SK-N-SH (cell line): ENCODE measurements around the gene LRMDA. TPM values are rescaled to one million over a fixed set of nuclear protein-coding genes. Genes with fewer than 3 reads are reported as not detected.

Experiments
- CTCF ChIA-PET: fragments of 300-600, 350-600 bp; formaldehyde crosslinking; extraction: SDS; loops from one replicate; lab custom pipeline; 2021; lab: Yijun Ruan, JAX
- POLR2A ChIA-PET: fragments of 350-600 bp; sonication (Branson Sonifier 250); formaldehyde crosslinking; extraction: SDS; loops from one replicate; lab custom pipeline; 2020; ENCODE audit warnings: antibody characterized with exemption, inconsistent platforms; lab: Yijun Ruan, JAX
- DNase-seq: peaks from one replicate; pipeline ENCODE4 v3.0.0; 2012
- H2AFZ ChIP-seq: fragments of 200-600 bp; sonication (generic); 2 replicates; pipeline ENCODE4 v1.8.1; 2016; ENCODE audit warnings: antibody characterized with exemption, mild to moderate bottlenecking, low read depth
- H3F3A ChIP-seq: fragments of 200-600 bp; sonication (generic); replicated peaks from 2 replicates; pipeline ENCODE3; 2016; ENCODE audit warnings: antibody characterized with exemption, mild to moderate bottlenecking; ENCODE audit not compliant: insufficient read depth
- H3K27ac ChIP-seq, 2 experiments: fragments of 200-500 bp in 1 of 2; fragments of 200-600 bp in 1 of 2; sonication (Bioruptor generic) in 1 of 2; sonication (generic), shearing (Covaris generic) in 1 of 2; 2 replicates each; pipeline versions ENCODE4 v1.5.1 to v1.6.1; 2014 to 2016; ENCODE audit warnings: low read depth in 2 of 2, inconsistent platforms in 1 of 2, low read length in 1 of 2, mild to moderate bottlenecking in 1 of 2, mixed read lengths in 1 of 2
- H3K27me3 ChIP-seq: fragments of 200-600 bp; sonication (generic), shearing (Covaris generic); 2 replicates; pipeline ENCODE4 v1.6.1; 2016; ENCODE audit warnings: mixed run types; ENCODE audit not compliant: insufficient read depth
- H3K36me3 ChIP-seq, 2 experiments: fragments of 200-500 bp in 1 of 2; fragments of 200-600 bp in 1 of 2; sonication (Bioruptor generic) in 1 of 2; sonication (generic) in 1 of 2; replicated peaks in 1 of 2; 2 replicates each; pipeline versions ENCODE3 to v1.5.1; 2014 to 2016; ENCODE audit warnings: low read length in 1 of 2, mild to moderate bottlenecking in 1 of 2; ENCODE audit not compliant: insufficient read depth in 2 of 2, control insufficient read depth in 1 of 2
- H3K4me1 ChIP-seq, 2 experiments: fragments of 200-500 bp in 1 of 2; fragments of 200-600 bp in 1 of 2; sonication (Bioruptor generic) in 1 of 2; sonication (generic), shearing (Covaris generic) in 1 of 2; 2 replicates each; pipeline versions ENCODE4 v1.5.1 to v1.6.1; 2014 to 2016; ENCODE audit warnings: low read depth in 1 of 2, low read length in 1 of 2, mixed run types in 1 of 2; ENCODE audit not compliant: insufficient read depth in 2 of 2, control insufficient read depth in 1 of 2
- H3K4me2 ChIP-seq: fragments of 200-600 bp; sonication (generic), shearing (Covaris generic); 2 replicates; pipeline ENCODE4 v1.6.1; 2017; ENCODE audit warnings: mixed run types
- H3K4me3 ChIP-seq, 2 experiments: fragments of 200-500 bp in 1 of 2; fragments of 200-600 bp in 1 of 2; sonication (Bioruptor generic) in 1 of 2; sonication (generic), shearing (Covaris generic) in 1 of 2; 2 replicates each; pipeline versions ENCODE4 v1.5.1 to v1.8.1; 2014 to 2016; ENCODE audit warnings: low read depth in 2 of 2, inconsistent platforms in 1 of 2, low read length in 1 of 2, mild to moderate bottlenecking in 1 of 2, mixed read lengths in 1 of 2, moderate library complexity in 1 of 2
- H3K79me2 ChIP-seq: fragments of 200-600 bp; sonication (generic); 2 replicates; pipeline ENCODE4 v1.8.1; 2017; ENCODE audit warnings: mild to moderate bottlenecking; ENCODE audit not compliant: insufficient read depth
- H3K9ac ChIP-seq: fragments of 200-600 bp; sonication (generic); 2 replicates; pipeline ENCODE4 v1.6.1; 2017; ENCODE audit warnings: mixed run types
- H3K9me2 ChIP-seq: fragments of 200-600 bp; sonication (generic); 2 replicates; pipeline ENCODE4 v1.6.1; 2017; ENCODE audit warnings: mixed run types
- H3K9me3 ChIP-seq: fragments of 200-600 bp; sonication (generic); 2 replicates; pipeline ENCODE4 v1.6.1; 2017; ENCODE audit warnings: mixed run types, mild to moderate bottlenecking, moderate library complexity
- H4K20me1 ChIP-seq: fragments of 200-600 bp; sonication (generic); 2 replicates; pipeline ENCODE4 v1.6.1; 2017; ENCODE audit warnings: mild to moderate bottlenecking, mixed run types; ENCODE audit not compliant: insufficient read depth
- ELF1 ChIP-seq: IDR thresholded peaks from 2 replicates; pipeline ENCODE4 v1.4.0; 2012
- FOXJ3 ChIP-seq: sonication (generic); formaldehyde crosslinking; IDR thresholded peaks from 2 replicates; pipeline ENCODE4 v1.5.1; 2020; ENCODE audit warnings: mild to moderate bottlenecking, missing genetic modification reagents
- FOXM1 ChIP-seq: IDR thresholded peaks from 2 replicates; pipeline ENCODE4 v1.4.0; 2012; ENCODE audit warnings: low read depth, mild to moderate bottlenecking
- GABPA ChIP-seq: IDR thresholded peaks from 2 replicates; pipeline ENCODE4 v1.4.0; 2012; ENCODE audit warnings: low read depth, mild to moderate bottlenecking
- GATA2 ChIP-seq: sonication (generic); formaldehyde crosslinking; IDR thresholded peaks from 2 replicates; pipeline ENCODE4 v1.5.0; 2020; ENCODE audit warnings: mild to moderate bottlenecking, missing genetic modification reagents
- MXI1 ChIP-seq: IDR thresholded peaks from 2 replicates; pipeline ENCODE4 v1.6.1; 2012; ENCODE audit warnings: mild to moderate bottlenecking, low read depth, low read length, improper control_type of control experiment
- NFIC ChIP-seq: IDR thresholded peaks from 2 replicates; pipeline ENCODE4 v1.4.0; 2012; ENCODE audit warnings: borderline replicate concordance
- POLR2AphosphoS5 ChIP-seq: IDR thresholded peaks from 2 replicates; pipeline ENCODE4 v1.6.1; 2012; ENCODE audit warnings: low read depth, low read length
- RAD21 ChIP-seq: IDR thresholded peaks from 2 replicates; pipeline ENCODE4 v1.6.1; 2012; ENCODE audit warnings: mild to moderate bottlenecking, low read length
- RCOR1 ChIP-seq: fragments of 150-350 bp; IDR thresholded peaks from 2 replicates; pipeline ENCODE4 v1.6.1; 2017; ENCODE audit warnings: antibody characterized with exemption, low read length
- REST ChIP-seq: IDR thresholded peaks from 2 replicates; pipeline ENCODE4 v1.6.1; 2012; ENCODE audit warnings: mild to moderate bottlenecking, low read depth, low read length, moderate library complexity
- RFX5 ChIP-seq: IDR thresholded peaks from 2 replicates; pipeline ENCODE4 v1.6.1; 2012; ENCODE audit warnings: mild to moderate bottlenecking, improper control_type of control experiment, low read length
- RXRA ChIP-seq: IDR thresholded peaks from 2 replicates; pipeline ENCODE4 v1.4.0; 2012; ENCODE audit warnings: low read depth, mild to moderate bottlenecking, borderline replicate concordance
- SIN3A ChIP-seq: IDR thresholded peaks from 2 replicates; pipeline ENCODE4 v1.6.1; 2012; ENCODE audit warnings: low read depth, mild to moderate bottlenecking, low read length, moderate library complexity, borderline replicate concordance
- SMC3 ChIP-seq: IDR thresholded peaks from 2 replicates; pipeline ENCODE4 v1.6.1; 2012; ENCODE audit warnings: low read depth, low read length, improper control_type of control experiment
- TAF1 ChIP-seq: IDR thresholded peaks from 2 replicates; pipeline ENCODE4 v1.6.1; 2012; ENCODE audit warnings: low read depth, mild to moderate bottlenecking, low read length, moderate library complexity, borderline replicate concordance
- TCF12 ChIP-seq: IDR thresholded peaks from 2 replicates; pipeline ENCODE4 v1.4.0; 2012
- TEAD4 ChIP-seq: IDR thresholded peaks from 2 replicates; pipeline ENCODE4 v1.4.0; 2012; ENCODE audit warnings: mild to moderate bottlenecking, borderline replicate concordance; ENCODE audit not compliant: insufficient read depth
- YY1 ChIP-seq: IDR thresholded peaks from 2 replicates; pipeline ENCODE4 v1.4.0; 2012; ENCODE audit warnings: low read depth, mild to moderate bottlenecking
- ZBTB33 ChIP-seq: IDR thresholded peaks from 2 replicates; pipeline ENCODE4 v1.4.0; 2012; ENCODE audit warnings: low read depth, borderline replicate concordance
- WGBS: methylation state at CpG from one replicate; pipeline ENCODE4 v1.1.6; 2017; ENCODE audit warnings: low lambda C conversion rate; 5-methylcytosine and 5-hydroxymethylcytosine counted together
- polyA plus RNA-seq, 3 experiments: library from polyadenylated mRNA; depleted of rRNA; stranded (reverse); fragments of >200 nt; gene quantifications; 2 replicates each; pipeline ENCODE4 v1.2.3, GENCODE V29; 2012
- TF ChIP-seq, protein P1 (sequence below): IDR thresholded peaks from 2 replicates; pipeline ENCODE4 v1.4.0; 2012; ENCODE audit warnings: low read depth, borderline replicate concordance
- TF ChIP-seq, protein P2 (sequence below): fragments of 200-600 bp; sonication (generic); IDR thresholded peaks from 2 replicates; pipeline ENCODE4 v1.6.1; 2017; ENCODE audit warnings: antibody characterized with exemption, mild to moderate bottlenecking, moderate library complexity

Gene LRMDA
- polyA plus RNA-seq, 1 of the 3 experiments (the other 2 are of a cell fraction) = 0.95 TPM

DNA sequence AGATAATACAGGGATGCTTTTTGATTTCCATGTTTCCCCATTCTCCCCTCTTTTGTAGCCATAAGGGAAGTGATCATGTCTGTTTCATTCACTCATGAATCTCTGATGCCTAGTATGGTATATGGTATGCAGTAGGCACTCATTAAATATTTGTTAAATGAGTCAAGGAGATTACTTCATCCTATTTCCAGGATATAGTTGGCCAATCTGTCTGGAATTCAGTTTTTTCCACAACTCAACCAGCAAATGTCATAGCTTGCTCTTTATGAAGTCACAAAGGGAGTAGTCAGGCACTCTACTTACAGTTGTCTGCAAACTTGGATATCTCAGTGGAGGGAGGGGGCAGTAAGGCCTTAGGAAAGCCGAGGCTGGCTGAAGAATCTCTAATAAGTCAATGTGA lies 853.6 kb downstream of the LRMDA start (continued):
- TF ChIP-seq, protein P1, sequence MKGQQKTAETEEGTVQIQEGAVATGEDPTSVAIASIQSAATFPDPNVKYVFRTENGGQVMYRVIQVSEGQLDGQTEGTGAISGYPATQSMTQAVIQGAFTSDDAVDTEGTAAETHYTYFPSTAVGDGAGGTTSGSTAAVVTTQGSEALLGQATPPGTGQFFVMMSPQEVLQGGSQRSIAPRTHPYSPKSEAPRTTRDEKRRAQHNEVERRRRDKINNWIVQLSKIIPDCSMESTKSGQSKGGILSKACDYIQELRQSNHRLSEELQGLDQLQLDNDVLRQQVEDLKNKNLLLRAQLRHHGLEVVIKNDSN = no peak
- TF ChIP-seq ZBTB33 (no peak), SMC3 (no peak), POLR2AphosphoS5 (no peak; the same call in 1 of the 2 replicates), SIN3A (no peak), RXRA (0 out of 2 replicates have a peak, but pooled peaks have one; percentile 16)
- TF ChIP-seq, protein P2, sequence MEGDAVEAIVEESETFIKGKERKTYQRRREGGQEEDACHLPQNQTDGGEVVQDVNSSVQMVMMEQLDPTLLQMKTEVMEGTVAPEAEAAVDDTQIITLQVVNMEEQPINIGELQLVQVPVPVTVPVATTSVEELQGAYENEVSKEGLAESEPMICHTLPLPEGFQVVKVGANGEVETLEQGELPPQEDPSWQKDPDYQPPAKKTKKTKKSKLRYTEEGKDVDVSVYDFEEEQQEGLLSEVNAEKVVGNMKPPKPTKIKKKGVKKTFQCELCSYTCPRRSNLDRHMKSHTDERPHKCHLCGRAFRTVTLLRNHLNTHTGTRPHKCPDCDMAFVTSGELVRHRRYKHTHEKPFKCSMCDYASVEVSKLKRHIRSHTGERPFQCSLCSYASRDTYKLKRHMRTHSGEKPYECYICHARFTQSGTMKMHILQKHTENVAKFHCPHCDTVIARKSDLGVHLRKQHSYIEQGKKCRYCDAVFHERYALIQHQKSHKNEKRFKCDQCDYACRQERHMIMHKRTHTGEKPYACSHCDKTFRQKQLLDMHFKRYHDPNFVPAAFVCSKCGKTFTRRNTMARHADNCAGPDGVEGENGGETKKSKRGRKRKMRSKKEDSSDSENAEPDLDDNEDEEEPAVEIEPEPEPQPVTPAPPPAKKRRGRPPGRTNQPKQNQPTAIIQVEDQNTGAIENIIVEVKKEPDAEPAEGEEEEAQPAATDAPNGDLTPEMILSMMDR = no peak

DNA sequence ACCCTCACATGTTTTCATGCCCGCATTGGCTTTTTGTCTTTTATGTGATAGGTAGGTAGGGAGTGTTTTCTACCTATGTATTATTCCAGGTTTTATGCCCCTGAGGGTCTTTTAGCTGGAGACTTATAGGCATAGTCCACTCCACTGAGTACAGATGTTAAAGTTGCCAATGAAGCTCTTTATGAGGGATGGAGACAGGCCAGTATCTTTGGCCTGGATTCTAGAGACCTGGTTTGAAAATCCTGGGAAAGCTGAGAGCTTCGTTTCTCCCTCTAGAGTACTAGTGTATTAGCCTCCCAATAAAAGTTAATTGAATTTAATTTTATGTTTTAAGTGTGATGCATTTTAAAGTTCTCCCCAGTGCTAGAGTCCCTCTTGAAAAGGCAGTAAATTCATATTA lies 854.1 kb downstream of the LRMDA start:
- no peak for DNase-seq
- no peaks in the 10 kb centered on the region for H3K79me2 ChIP-seq
- H3F3A ChIP-seq = peaks cover 5% of the 10 kb centered on the region
- H3K9me2 ChIP-seq = no peaks in the 10 kb centered on the region
- no peaks in the 10 kb centered on the region for H3K27me3 ChIP-seq
- peaks cover 11 to 17% of the 10 kb centered on the region in 2 experiments; a peak in 3 of 4 replicates for H3K4me1 ChIP-seq
- H3K9ac ChIP-seq = no peak overlapping the region
- WGBS = 88% methylated on average over 2 of the region's 2 CpGs
- H3K27ac ChIP-seq = peak overlapping the region in 1 of 2 experiments; percentile 22; a peak in 1 of 4 replicates
- TF ChIP-seq GABPA (no peak), TEAD4 (no peak), TCF12 (no peak), POLR2AphosphoS5 (no peak), RFX5 (no peak), REST (no peak), MXI1 (no peak), GATA2 (CRISPR knock-in tag) (no peak), FOXJ3 (no peak), TAF1 (no peak), FOXM1 (no peak), NFIC (no peak), RAD21 (no peak), RCOR1 (no peak), ELF1 (no peak), YY1 (no peak), SMC3 (no peak)
- TF ChIP-seq, protein P1 = no peak
- H3K4me2 ChIP-seq = no peak overlapping the region
- H4K20me1 ChIP-seq = no peaks in the 10 kb centered on the region
- H3K4me3 ChIP-seq = no peak overlapping the region
- CTCF ChIA-PET = no interaction called here
- POLR2A ChIA-PET = no interaction called here
- no peaks in the 10 kb centered on the region for H3K36me3 ChIP-seq
- no peak overlapping the region for H2AFZ ChIP-seq
- H3K9me3 ChIP-seq = no peaks in the 10 kb centered on the region
